ENCODE measurements around the gene RELA. TPM values are rescaled to one million over a fixed set of nuclear protein-coding genes. Genes with fewer than 3 reads are reported as not detected.

RELA gene
- total and polyA plus RNA-seq, 4 donors: 14.5 to 57.7 (median 41.7) TPM

- Histone ChIP-seq H3K4me1 (ENCODE audit: control insufficient read depth, insufficient read depth, low read length) (peaks cover 63% of the 10 kb centered on the region), H3K27me3 (ENCODE audit: control insufficient read depth, insufficient read depth, low read length) (peaks cover 14% of the 10 kb centered on the region), H3K9me3 (ENCODE audit: control insufficient read depth, insufficient read depth, low read length) (no peaks in the 10 kb centered on the region), H3K4me3 (ENCODE audit: low read depth, low read length) (no peak overlapping the region), H3K36me3 (ENCODE audit: control insufficient read depth, insufficient read depth, low read length) (peaks cover 52% of the 10 kb centered on the region), H3K27ac (ENCODE audit: low read depth, low read length) (no peak overlapping the region)
- no peak for DNase-seq (ENCODE audit: low read depth in 4 of 6, low spot score in 6 of 6)
- 77% methylated on average over 16 of the region's 20 CpGs for WGBS (ENCODE audit: insufficient coverage)
Measured at GRCh38 chr11:65650547-65651338, 12.0 kb downstream of the RELA start.

GRCh38 chr11:65649656-65650546 lies 12.8 kb downstream of the RELA start:
- peaks cover 14% of the 10 kb centered on the region for H3K27me3 ChIP-seq (ENCODE audit: control insufficient read depth, insufficient read depth, low read length)
- no peak overlapping the region for H3K27ac ChIP-seq (ENCODE audit: low read depth, low read length)
- H3K9me3 ChIP-seq (ENCODE audit: control insufficient read depth, insufficient read depth, low read length): no peaks in the 10 kb centered on the region
- DNase-seq (ENCODE audit: low read depth in 4 of 6, low spot score in 6 of 6): no peak
- WGBS (ENCODE audit: insufficient coverage): 81% methylated on average over 16 of the region's 16 CpGs
- H3K4me3 ChIP-seq (ENCODE audit: low read depth, low read length): no peak overlapping the region
- H3K36me3 ChIP-seq (ENCODE audit: control insufficient read depth, insufficient read depth, low read length): peaks cover 52% of the 10 kb centered on the region
- peaks cover 62% of the 10 kb centered on the region for H3K4me1 ChIP-seq (ENCODE audit: control insufficient read depth, insufficient read depth, low read length)

- Histone ChIP-seq H3K9me3 (ENCODE audit: control insufficient read depth, insufficient read depth, low read length) (no peaks in the 10 kb centered on the region), H3K4me1 (ENCODE audit: control insufficient read depth, insufficient read depth, low read length) (peaks cover 53% of the 10 kb centered on the region), H3K27ac (ENCODE audit: low read depth, low read length) (no peak overlapping the region), H3K36me3 (ENCODE audit: control insufficient read depth, insufficient read depth, low read length) (peaks cover 46% of the 10 kb centered on the region), H3K27me3 (ENCODE audit: control insufficient read depth, insufficient read depth, low read length) (peaks cover 14% of the 10 kb centered on the region), H3K4me3 (ENCODE audit: low read depth, low read length) (no peak overlapping the region)
- WGBS (ENCODE audit: insufficient coverage): 67% methylated on average over 11 of the region's 12 CpGs
- DNase-seq (ENCODE audit: low read depth in 4 of 6, low spot score in 6 of 6): no peak
Measured at GRCh38 chr11:65648997-65649493, 13.7 kb downstream of the RELA start.

- no peak overlapping the region for H3K27ac ChIP-seq (ENCODE audit: low read depth, low read length)
- no peaks in the 10 kb centered on the region for H3K9me3 ChIP-seq (ENCODE audit: control insufficient read depth, insufficient read depth, low read length)
- H3K4me3 ChIP-seq (ENCODE audit: low read depth, low read length): no peak overlapping the region
- H3K4me1 ChIP-seq (ENCODE audit: control insufficient read depth, insufficient read depth, low read length): peaks cover 44% of the 10 kb centered on the region
- H3K27me3 ChIP-seq (ENCODE audit: control insufficient read depth, insufficient read depth, low read length): peaks cover 14% of the 10 kb centered on the region
- peaks cover 46% of the 10 kb centered on the region for H3K36me3 ChIP-seq (ENCODE audit: control insufficient read depth, insufficient read depth, low read length)
- 8% methylated on average over 87 of the region's 87 CpGs for WGBS (ENCODE audit: insufficient coverage)
- DNase-seq (ENCODE audit: low read depth in 4 of 6, low spot score in 6 of 6): peak in 2 of 6 donors; percentile 29 to 44
Measured at GRCh38 chr11:65646958-65647701, 15.6 kb downstream of the RELA start.

GRCh38 chr11:65646288-65646957 lies 16.3 kb downstream of the RELA start:
- 61% methylated on average over 68 of the region's 68 CpGs for WGBS (ENCODE audit: insufficient coverage)
- DNase-seq (ENCODE audit: low read depth in 4 of 6, low spot score in 6 of 6): no peak
- Histone ChIP-seq H3K27ac (ENCODE audit: low read depth, low read length) (no peak overlapping the region), H3K4me1 (ENCODE audit: control insufficient read depth, insufficient read depth, low read length) (peaks cover 44% of the 10 kb centered on the region), H3K27me3 (ENCODE audit: control insufficient read depth, insufficient read depth, low read length) (peaks cover 14% of the 10 kb centered on the region), H3K4me3 (ENCODE audit: low read depth, low read length) (no peak overlapping the region), H3K36me3 (ENCODE audit: control insufficient read depth, insufficient read depth, low read length) (peaks cover 50% of the 10 kb centered on the region), H3K9me3 (ENCODE audit: control insufficient read depth, insufficient read depth, low read length) (no peaks in the 10 kb centered on the region)

- WGBS (ENCODE audit: insufficient coverage): 78% methylated on average over 7 of the region's 10 CpGs
- H3K27me3 ChIP-seq (ENCODE audit: control insufficient read depth, insufficient read depth, low read length): peaks cover 14% of the 10 kb centered on the region
- no peaks in the 10 kb centered on the region for H3K9me3 ChIP-seq (ENCODE audit: control insufficient read depth, insufficient read depth, low read length)
- H3K27ac ChIP-seq (ENCODE audit: low read depth, low read length): no peak overlapping the region
- no peak overlapping the region for H3K4me3 ChIP-seq (ENCODE audit: low read depth, low read length)
- H3K36me3 ChIP-seq (ENCODE audit: control insufficient read depth, insufficient read depth, low read length): peaks cover 54% of the 10 kb centered on the region
- H3K4me1 ChIP-seq (ENCODE audit: control insufficient read depth, insufficient read depth, low read length): peaks cover 42% of the 10 kb centered on the region
- no peak for DNase-seq (ENCODE audit: low read depth in 4 of 6, low spot score in 6 of 6)
Measured at GRCh38 chr11:65645710-65646109, 17.0 kb downstream of the RELA start.

GRCh38 chr11:65644837-65645236 lies 17.9 kb downstream of the RELA start:
- no peak for DNase-seq (ENCODE audit: low read depth in 4 of 6, low spot score in 6 of 6)
- no peak overlapping the region for H3K4me3 ChIP-seq (ENCODE audit: low read depth, low read length)
- H3K4me1 ChIP-seq (ENCODE audit: control insufficient read depth, insufficient read depth, low read length): peaks cover 44% of the 10 kb centered on the region
- peaks cover 54% of the 10 kb centered on the region for H3K36me3 ChIP-seq (ENCODE audit: control insufficient read depth, insufficient read depth, low read length)
- 85% methylated on average over 10 of the region's 11 CpGs for WGBS (ENCODE audit: insufficient coverage)
- peaks cover 14% of the 10 kb centered on the region for H3K27me3 ChIP-seq (ENCODE audit: control insufficient read depth, insufficient read depth, low read length)
- no peak overlapping the region for H3K27ac ChIP-seq (ENCODE audit: low read depth, low read length)
- H3K9me3 ChIP-seq (ENCODE audit: control insufficient read depth, insufficient read depth, low read length): no peaks in the 10 kb centered on the region

GRCh38 chr11:65643971-65644370 lies 18.7 kb downstream of the RELA start:
- H3K27ac ChIP-seq (ENCODE audit: low read depth, low read length): no peak overlapping the region
- peaks cover 44% of the 10 kb centered on the region for H3K4me1 ChIP-seq (ENCODE audit: control insufficient read depth, insufficient read depth, low read length)
- no peaks in the 10 kb centered on the region for H3K9me3 ChIP-seq (ENCODE audit: control insufficient read depth, insufficient read depth, low read length)
- no peak for DNase-seq (ENCODE audit: low read depth in 4 of 6, low spot score in 6 of 6)
- H3K4me3 ChIP-seq (ENCODE audit: low read depth, low read length): no peak overlapping the region
- peaks cover 47% of the 10 kb centered on the region for H3K36me3 ChIP-seq (ENCODE audit: control insufficient read depth, insufficient read depth, low read length)
- WGBS (ENCODE audit: insufficient coverage): 58% methylated on average over 6 of the region's 6 CpGs
- H3K27me3 ChIP-seq (ENCODE audit: control insufficient read depth, insufficient read depth, low read length): peaks cover 14% of the 10 kb centered on the region
